Endodermal cell (in vitro differentiated cells): Measurements from ENCODE around the gene LSM3. TPM values are rescaled to one million over a fixed set of nuclear protein-coding genes. Genes with fewer than 3 reads are reported as not detected.

ENCODE experiments used
- DNase-seq: peaks from one replicate; pipeline ENCODE4 v3.0.0-alpha.2; 2017
- H3K27ac ChIP-seq: 2 replicates; pipeline ENCODE4 v1.5.1; 2013; ENCODE audit warnings: mild to moderate bottlenecking, low read depth, low read length, moderate library complexity
- H3K27me3 ChIP-seq: 2 replicates; pipeline ENCODE4 v1.6.1; 2013; ENCODE audit warnings: mild to moderate bottlenecking, low read length, moderate library complexity; ENCODE audit not compliant: insufficient read depth, control insufficient read depth, poor library complexity, severe bottlenecking
- H3K36me3 ChIP-seq: 2 replicates; pipeline ENCODE4 v1.7.0; 2013; ENCODE audit warnings: mild to moderate bottlenecking, low read length, moderate library complexity; ENCODE audit not compliant: control insufficient read depth, insufficient read depth
- H3K4me1 ChIP-seq: one replicate; pipeline ENCODE4 v1.7.0; 2013; ENCODE audit warnings: low read length; ENCODE audit not compliant: control insufficient read depth, insufficient read depth
- H3K4me3 ChIP-seq: 2 replicates; pipeline ENCODE4 v1.5.1; 2013; ENCODE audit warnings: mild to moderate bottlenecking, low read length, moderate library complexity
- H3K9ac ChIP-seq: 2 replicates; pipeline ENCODE4 v1.6.1; 2013; ENCODE audit warnings: mild to moderate bottlenecking, low read length, moderate library complexity; ENCODE audit not compliant: poor library complexity, severe bottlenecking; ENCODE audit errors: extremely low read depth
- H3K9me3 ChIP-seq: 2 replicates; pipeline ENCODE4 v1.6.1; 2013; ENCODE audit warnings: mild to moderate bottlenecking, low read length, moderate library complexity; ENCODE audit not compliant: control insufficient read depth
- H3K27ac Mint-ChIP-seq: 2 replicates; pipeline ENCODE4 v1.8.0; 2020; ENCODE audit warnings: mixed read lengths
- H3K27me3 Mint-ChIP-seq: 2 replicates; pipeline ENCODE4 v1.8.0; 2021; ENCODE audit warnings: mild to moderate bottlenecking, mixed read lengths; ENCODE audit not compliant: insufficient read depth
- H3K36me3 Mint-ChIP-seq: 2 replicates; pipeline ENCODE4 v1.8.0; 2020; ENCODE audit warnings: low read depth, mixed read lengths
- H3K4me1 Mint-ChIP-seq: 2 replicates; pipeline ENCODE4 v1.8.0; 2020; ENCODE audit warnings: mixed read lengths
- H3K4me3 Mint-ChIP-seq: 2 replicates; pipeline ENCODE4 v1.8.0; 2020; ENCODE audit warnings: mild to moderate bottlenecking, moderate library complexity, mixed read lengths
- H3K9me3 Mint-ChIP-seq: 2 replicates; pipeline ENCODE4 v1.8.0; 2020; ENCODE audit warnings: mild to moderate bottlenecking, mixed read lengths
- WGBS, 2 experiments: methylation state at CpG; one replicate each; pipeline versions ENCODE4 v1.1.5 to v1.1.7; 2013; ENCODE audit warnings: missing lambda C conversion rate in 2 of 2, mixed read lengths in 1 of 2; ENCODE audit not compliant: insufficient coverage in 1 of 2, insufficient read length in 1 of 2; 5-methylcytosine and 5-hydroxymethylcytosine counted together
- total RNA-seq, 2 donors: library from RNA; stranded (reverse); fragmentation: NEBNext Ultra II Directional in 1 of 2; extraction: Animal tissue kit (Norgen Biotek cat#: 25700) in 1 of 2; gene quantifications; 2 replicates in 1 of 2; 3 replicates in 1 of 2; pipeline ENCODE4 v1.2.1, GENCODE V29; 2021
- TF ChIP-seq, protein P1 (sequence below): fragments of 200-600 bp; sonication (generic); conservative IDR thresholded peaks from 2 replicates; pipeline ENCODE4 v1.5.0; 2021; ENCODE audit warnings: antibody characterized with exemption, mild to moderate bottlenecking

LSM3 gene
- total RNA-seq, 2 donors from 2014 or later: 18.1 to 19.7 TPM

- Mint-ChIP-seq H3K27ac (no peak overlapping the region), H3K4me3 (no peak overlapping the region), H3K9me3 (peaks cover 9% of the 10 kb centered on the region), H3K36me3 (no peaks in the 10 kb centered on the region), H3K27me3 (peaks cover 11% of the 10 kb centered on the region), H3K4me1 (peaks cover 4% of the 10 kb centered on the region)
- no peak for DNase-seq
- TF ChIP-seq, protein P1, sequence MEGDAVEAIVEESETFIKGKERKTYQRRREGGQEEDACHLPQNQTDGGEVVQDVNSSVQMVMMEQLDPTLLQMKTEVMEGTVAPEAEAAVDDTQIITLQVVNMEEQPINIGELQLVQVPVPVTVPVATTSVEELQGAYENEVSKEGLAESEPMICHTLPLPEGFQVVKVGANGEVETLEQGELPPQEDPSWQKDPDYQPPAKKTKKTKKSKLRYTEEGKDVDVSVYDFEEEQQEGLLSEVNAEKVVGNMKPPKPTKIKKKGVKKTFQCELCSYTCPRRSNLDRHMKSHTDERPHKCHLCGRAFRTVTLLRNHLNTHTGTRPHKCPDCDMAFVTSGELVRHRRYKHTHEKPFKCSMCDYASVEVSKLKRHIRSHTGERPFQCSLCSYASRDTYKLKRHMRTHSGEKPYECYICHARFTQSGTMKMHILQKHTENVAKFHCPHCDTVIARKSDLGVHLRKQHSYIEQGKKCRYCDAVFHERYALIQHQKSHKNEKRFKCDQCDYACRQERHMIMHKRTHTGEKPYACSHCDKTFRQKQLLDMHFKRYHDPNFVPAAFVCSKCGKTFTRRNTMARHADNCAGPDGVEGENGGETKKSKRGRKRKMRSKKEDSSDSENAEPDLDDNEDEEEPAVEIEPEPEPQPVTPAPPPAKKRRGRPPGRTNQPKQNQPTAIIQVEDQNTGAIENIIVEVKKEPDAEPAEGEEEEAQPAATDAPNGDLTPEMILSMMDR: no peak
- H3K9ac ChIP-seq: no peak overlapping the region
- H3K36me3 ChIP-seq: no peaks in the 10 kb centered on the region
- no peak overlapping the region for H3K27ac ChIP-seq
- peaks cover 9% of the 10 kb centered on the region for H3K27me3 ChIP-seq
- H3K4me1 ChIP-seq: no peaks in the 10 kb centered on the region
- H3K9me3 ChIP-seq: no peaks in the 10 kb centered on the region
- 80 to 94% methylated on average over 1 to 3 of the region's 3 CpGs for WGBS, 2 experiments
- H3K4me3 ChIP-seq: no peak overlapping the region
Measured at GRCh38 chr3:14212032-14212431, 33.4 kb downstream of the LSM3 start.

GRCh38 chr3:14213066-14213774 lies 34.6 kb downstream of the LSM3 start:
- no peak overlapping the region for H3K27ac ChIP-seq
- no peak overlapping the region for H3K4me3 ChIP-seq
- H3K4me1 ChIP-seq: no peaks in the 10 kb centered on the region
- peaks cover 9% of the 10 kb centered on the region for H3K27me3 ChIP-seq
- 91 to 92% methylated on average over 4 to 7 of the region's 7 CpGs for WGBS, 2 experiments
- Mint-ChIP-seq H3K4me3 (no peak overlapping the region), H3K9me3 (peaks cover 12% of the 10 kb centered on the region), H3K4me1 (peaks cover 4% of the 10 kb centered on the region), H3K27me3 (peaks cover 14% of the 10 kb centered on the region), H3K36me3 (no peaks in the 10 kb centered on the region), H3K27ac (no peak overlapping the region)
- H3K9ac ChIP-seq: no peak overlapping the region
- TF ChIP-seq, protein P1: no peak
- DNase-seq: peak; percentile 17
- H3K9me3 ChIP-seq: no peaks in the 10 kb centered on the region
- H3K36me3 ChIP-seq: no peaks in the 10 kb centered on the region

DNA sequence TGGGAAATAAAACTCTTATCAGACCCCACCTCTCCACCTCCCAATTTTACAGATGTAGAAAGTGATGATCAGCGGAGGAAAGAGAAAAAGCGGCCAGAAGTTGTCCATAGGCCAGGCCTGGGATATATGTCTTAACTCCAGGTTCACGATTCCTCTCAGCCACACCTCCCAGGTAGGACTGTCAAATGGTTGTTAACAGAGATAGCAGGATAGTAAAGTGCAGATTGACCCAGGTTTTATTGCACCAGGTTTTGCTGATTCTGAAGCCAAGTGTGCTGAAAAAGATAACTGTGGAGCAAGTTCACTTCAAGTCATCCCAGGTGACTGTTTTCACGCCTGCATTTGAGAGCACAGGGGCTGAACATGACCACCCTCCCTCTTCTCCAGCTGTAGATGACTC lies 36.1 kb downstream of the LSM3 start:
- Histone ChIP-seq H3K27me3 (peaks cover 9% of the 10 kb centered on the region), H3K4me1 (no peaks in the 10 kb centered on the region), H3K9me3 (peaks cover 6% of the 10 kb centered on the region), H3K36me3 (no peaks in the 10 kb centered on the region), H3K4me3 (no peak overlapping the region), H3K27ac (no peak overlapping the region), H3K9ac (no peak overlapping the region)
- H3K4me1 Mint-ChIP-seq: peaks cover 4% of the 10 kb centered on the region
- TF ChIP-seq, protein P1: no peak
- DNase-seq: peak; percentile 14
- WGBS, 2 experiments: 86 to 94% methylated on average over 1 to 4 of the region's 4 CpGs
- H3K4me3 Mint-ChIP-seq: no peak overlapping the region
- H3K36me3 Mint-ChIP-seq: no peaks in the 10 kb centered on the region
- no peak overlapping the region for H3K27ac Mint-ChIP-seq
- peaks cover 18% of the 10 kb centered on the region for H3K9me3 Mint-ChIP-seq
- H3K27me3 Mint-ChIP-seq: peaks cover 18% of the 10 kb centered on the region
